Psoas muscle (tissue), 8 donors: ENCODE results near the gene NXPH2. TPM values are rescaled to one million over a fixed set of nuclear protein-coding genes. Genes with fewer than 3 reads are reported as not detected.

Experiments
- ATAC-seq, 4 donors: fragments of 200-7000 bp; cut with Tn5 transposase; one replicate each; pipeline ENCODE4 v1.9.1; 2020; ENCODE audit warnings: moderate library complexity in 3 of 4, mild to moderate bottlenecking in 2 of 4
- DNase-seq, 2 donors: peaks; one replicate each; pipeline ENCODE4 v3.0.0-alpha.2; 2020
- H3K27ac ChIP-seq: fragments of 200-600 bp; one replicate; pipeline ENCODE4 v1.8.0; 2022
- H3K27me3 ChIP-seq, 3 donors: fragments of 200-600 bp in 1 of 3; one replicate each; pipeline versions ENCODE4 v1.6.1 to v1.8.0; 2013 to 2022; ENCODE audit warnings: low read length in 2 of 3, mild to moderate bottlenecking in 2 of 3, moderate library complexity in 1 of 3; ENCODE audit not compliant: insufficient read depth in 3 of 3
- H3K36me3 ChIP-seq, 2 donors: fragments of 200-600 bp in 1 of 2; one replicate each; pipeline versions ENCODE4 v1.6.1 to v1.8.0; 2013 to 2022; ENCODE audit warnings: low read depth in 1 of 2, mild to moderate bottlenecking in 1 of 2, moderate library complexity in 1 of 2; ENCODE audit not compliant: insufficient read depth in 1 of 2
- H3K4me1 ChIP-seq: fragments of 200-600 bp; one replicate; pipeline ENCODE4 v1.8.0; 2022
- H3K4me3 ChIP-seq: fragments of 200-600 bp; one replicate; pipeline ENCODE4 v1.8.0; 2022; ENCODE audit warnings: mild to moderate bottlenecking
- H3K9me3 ChIP-seq: fragments of 200-600 bp; one replicate; pipeline ENCODE4 v1.8.0; 2022
- CTCF ChIP-seq: fragments of 200-600 bp; IDR thresholded peaks from one replicate; pipeline ENCODE4 v1.8.0; 2022; ENCODE audit warnings: antibody characterized with exemption
- WGBS, 3 donors: extraction: QIAGEN DNeasy Blood & Tissue Kit; methylation state at CpG; one replicate each; pipeline versions ENCODE4 v1.1.6 to v1.1.7; 2013; 5-methylcytosine and 5-hydroxymethylcytosine counted together
- intact Hi-C, 2 donors: fragments of 100-400 bp; cut with DNase I; formaldehyde crosslinking; loops; one replicate each; pipeline versions ENCODE4 v1.11.0 to v1.14.2; 2022
- polyA plus RNA-seq, 3 donors: library from polyadenylated mRNA; stranded (reverse); fragments of 200-250 nt; gene quantifications; one replicate each; pipeline ENCODE4 v1.2.3, GENCODE V29; 2013
- total RNA-seq, 4 donors: library from RNA; stranded (reverse); fragmentation: NEBNext Ultra II Directional in 2 of 4; extraction: Animal tissue kit (Norgen Biotek cat#: 25700) in 2 of 4; gene quantifications; one replicate each; pipeline versions ENCODE4 v1.2.1 to v1.2.4, GENCODE V29; 2021 to 2023
- donor health status: healthy with polysubstance abuse.
- donor health status: DM: no; HTN: no; CAD: no; lungs with moderate emphysema.
- donor health status: Bipolar disorder and iron deficiency.
- donor health status: healthy.
- donor health status: DM: yes; HTN: yes; CAD: no.
- donor health status: DM: no; HTN: no; CAD: no.
- donor health status: DM: no; HTN: no; CAD: no.
- donor health status: DM: yes; HTN: yes; CAD: no.

NXPH2 gene
- total and polyA plus RNA-seq, 7 donors: 0.14 TPM; not detected in 6

GRCh38 chr2:138718405-138718804 is 61.8 kb downstream of the NXPH2 start:
- no peak for TF ChIP-seq CTCF
- no peak for ATAC-seq
- intact Hi-C loops: no loop called here
- Histone ChIP-seq H3K27me3 (no peaks in the 10 kb centered on the region), H3K4me1 (no peaks in the 10 kb centered on the region), H3K4me3 (no peak overlapping the region), H3K27ac (no peak overlapping the region), H3K9me3 (no peaks in the 10 kb centered on the region), H3K36me3 (no peaks in the 10 kb centered on the region)
- DNase-seq: no peak

- DNase-seq (no peak), ATAC-seq (no peak)
- intact Hi-C loops: no loop called here
- H3K4me3 ChIP-seq: no peak overlapping the region
- H3K36me3 ChIP-seq: no peaks in the 10 kb centered on the region
- no peaks in the 10 kb centered on the region for H3K27me3 ChIP-seq
- H3K4me1 ChIP-seq: no peaks in the 10 kb centered on the region
- no peak for TF ChIP-seq CTCF
- H3K27ac ChIP-seq: no peak overlapping the region
- 79 to 92% (median 89%) methylated on average over 5 of the region's 5 CpGs for WGBS, 3 donors
- H3K9me3 ChIP-seq: no peaks in the 10 kb centered on the region
Measured at GRCh38 chr2:138716183-138716582, 64.0 kb downstream of the NXPH2 start.

GRCh38 chr2:138713504-138713903 is 66.7 kb downstream of the NXPH2 start:
- Histone ChIP-seq H3K4me1 (peaks cover 7% of the 10 kb centered on the region), H3K36me3 (no peaks in the 10 kb centered on the region), H3K27me3 (no peaks in the 10 kb centered on the region), H3K9me3 (no peaks in the 10 kb centered on the region), H3K27ac (no peak overlapping the region), H3K4me3 (no peak overlapping the region)
- no peak for TF ChIP-seq CTCF
- WGBS, 3 donors: 66 to 75% (median 68%) methylated on average over 5 of the region's 5 CpGs
- intact Hi-C loops: no loop called here
- no peak for ATAC-seq
- no peak for DNase-seq

GRCh38 chr2:138713069-138713496 is 67.1 kb downstream of the NXPH2 start:
- no peak for TF ChIP-seq CTCF
- no peaks in the 10 kb centered on the region for H3K27me3 ChIP-seq
- 57 to 69% (median 69%) methylated on average over 5 of the region's 5 CpGs for WGBS, 3 donors
- H3K36me3 ChIP-seq: no peaks in the 10 kb centered on the region
- peaks cover 11% of the 10 kb centered on the region for H3K4me1 ChIP-seq
- no peak overlapping the region for H3K4me3 ChIP-seq
- intact Hi-C loops: no loop called here
- ATAC-seq (no peak), DNase-seq (no peak)
- no peak overlapping the region for H3K27ac ChIP-seq
- H3K9me3 ChIP-seq: no peaks in the 10 kb centered on the region

- no peaks in the 10 kb centered on the region for H3K9me3 ChIP-seq
- ATAC-seq: no peak
- H3K4me1 ChIP-seq: peaks cover 18% of the 10 kb centered on the region
- intact Hi-C loops: no loop called here
- WGBS, 3 donors: 74 to 87% (median 77%) methylated on average over 4 of the region's 4 CpGs
- DNase-seq: no peak
- H3K27me3 ChIP-seq: no peaks in the 10 kb centered on the region
- no peak for TF ChIP-seq CTCF
- no peak overlapping the region for H3K27ac ChIP-seq
- no peaks in the 10 kb centered on the region for H3K36me3 ChIP-seq
- no peak overlapping the region for H3K4me3 ChIP-seq
Measured at GRCh38 chr2:138712212-138712979, 67.8 kb downstream of the NXPH2 start.
